Smooth muscle cell of the umbilical artery (primary cell): ENCODE measurements around the gene LSM14A. TPM values are rescaled to one million over a fixed set of nuclear protein-coding genes. Genes with fewer than 3 reads are reported as not detected.

Experiments used
- total RNA-seq: library from RNA; depleted of rRNA; stranded (reverse); fragments of >200 nt; gene quantifications from 2 replicates; pipeline ENCODE4 v1.2.3, GENCODE V29; 2014

LSM14A gene
- total RNA-seq, result 53.2 and 75.8 TPM in 2 replicates

DNA sequence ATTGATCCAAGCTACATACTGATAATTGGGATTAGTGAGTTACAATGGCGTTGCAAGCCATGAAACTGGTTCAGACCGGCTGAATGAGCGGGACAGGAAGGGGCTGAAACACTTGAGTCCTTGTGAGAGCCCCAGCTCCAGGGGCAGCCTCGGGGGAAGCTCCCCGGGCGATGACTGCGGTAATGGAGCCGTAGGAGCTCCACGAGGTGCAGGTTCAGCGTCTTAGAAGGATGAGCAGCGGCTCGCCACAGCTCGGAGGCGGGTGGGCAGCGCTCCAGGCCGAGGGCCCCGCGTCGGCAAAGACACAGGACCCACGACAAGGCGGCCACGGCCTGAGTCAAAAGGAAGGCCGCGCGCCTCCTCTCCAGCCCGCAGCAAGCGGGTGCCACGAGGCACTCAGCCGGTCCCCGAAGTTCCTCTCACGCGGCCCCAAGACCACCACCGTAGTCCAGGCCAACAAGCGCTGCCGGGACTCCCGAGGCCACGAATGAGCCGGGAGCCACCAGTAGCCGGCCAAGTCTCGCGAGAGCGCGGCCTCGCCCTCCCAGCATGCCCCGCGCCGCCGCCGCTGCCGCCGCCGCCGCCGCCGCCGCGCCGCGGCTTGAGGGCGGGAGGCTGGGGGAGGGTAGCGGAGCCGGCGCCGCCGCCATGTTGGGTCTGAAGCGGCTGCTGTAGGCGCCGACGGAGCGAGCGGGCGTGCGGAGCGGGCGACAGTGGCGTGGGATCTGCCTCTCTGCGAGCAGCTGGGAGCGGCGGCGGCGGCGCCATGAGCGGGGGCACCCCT, at the start of gene LSM14A:
LSM14A (plus strand) TSS at position 628 of the 784 bp plus-strand sequence; CDS start at position 767, 139 bp downstream.

DNA sequence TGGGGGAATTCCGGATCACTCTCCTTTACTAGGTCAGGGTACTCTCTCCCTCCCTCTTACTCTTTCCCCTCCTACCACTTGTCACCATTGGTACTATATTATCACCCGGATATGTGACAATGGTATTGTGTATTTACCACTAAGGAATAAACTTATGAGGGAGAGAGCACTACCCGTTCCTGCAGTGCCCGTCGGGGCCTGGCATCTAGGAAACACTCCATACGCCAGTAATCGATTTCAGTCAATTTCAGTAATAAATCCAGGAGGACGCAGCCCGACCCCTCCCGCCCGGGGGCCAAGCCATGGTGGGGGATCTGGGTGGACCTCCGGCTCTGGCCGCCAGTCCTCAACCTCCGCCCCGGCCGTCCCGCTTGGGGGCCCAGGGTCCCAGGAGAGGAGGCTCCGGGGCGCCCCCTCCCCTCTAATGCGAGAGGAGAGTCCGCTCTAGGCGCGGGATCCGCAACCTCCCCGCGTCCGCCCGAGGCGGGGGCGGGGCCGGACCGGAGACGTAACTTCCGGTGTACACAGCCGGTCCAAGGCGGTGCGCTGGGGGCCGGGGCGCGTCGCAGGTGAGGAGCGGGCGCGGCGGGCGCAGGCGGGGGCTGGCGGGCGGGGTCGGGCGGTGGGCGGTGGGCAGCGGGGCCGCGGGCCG, 81.9 kb downstream of the LSM14A start, which contains the start of gene GARRE1:
GARRE1 (plus strand) TSS at position 509 of the 652 bp plus-strand sequence. CDS start 45,920 bp downstream, outside the sequence.

Other genes starting within 250 kb of the LSM14A start
- 16.0 TPM in 2 replicates for gene GARRE1, start 82.0 kb downstream of the LSM14A start, total RNA-seq
- gene GPI, start 192.7 kb downstream of the LSM14A start, total RNA-seq, result 199 and 348 TPM in 2 replicates
- 9.8 and 13.6 TPM in 2 replicates for gene PDCD2L, start 231.9 kb downstream of the LSM14A start, total RNA-seq